Measurements from ENCODE around the gene KCTD15. TPM values are rescaled to one million over a fixed set of nuclear protein-coding genes. Genes with fewer than 3 reads are reported as not detected.

Gene KCTD15
- total and polyA plus RNA-seq, 2 of the 4 experiments (the other 2 are of a cell fraction): 16.3 to 19.6 TPM

DNA sequence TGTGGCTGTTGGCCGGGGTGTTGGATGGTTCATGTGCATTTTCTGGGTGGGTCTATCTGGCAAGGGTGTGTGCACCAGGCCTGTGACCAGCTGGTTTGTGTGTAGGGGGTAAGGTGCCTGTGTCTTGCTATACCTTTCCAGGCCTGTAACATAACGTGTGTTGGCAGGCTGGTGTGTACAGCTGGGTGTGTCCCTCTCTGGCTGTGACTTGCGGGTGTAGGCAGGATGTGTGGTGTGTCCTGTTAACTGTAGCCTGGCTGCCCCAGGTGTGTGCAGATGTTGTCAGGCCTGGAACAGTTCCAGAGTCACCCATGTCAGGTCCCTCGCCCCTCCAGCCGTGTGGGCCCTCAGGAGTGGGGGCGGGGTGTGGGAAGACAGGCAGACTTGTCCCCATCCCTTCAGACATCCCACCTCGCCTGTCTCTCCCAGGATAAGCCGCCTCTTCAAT lies 9.8 kb downstream of the KCTD15 start:
- Histone ChIP-seq H3K4me3 (ENCODE audit: insufficient read depth, low read depth, low read length) (no peak overlapping the region), H3K9me3 (ENCODE audit: control insufficient read depth, insufficient read depth, low read length) (no peaks in the 10 kb centered on the region), H2BK5ac (ENCODE audit: low read depth, low read length, poor library complexity, severe bottlenecking) (no peak overlapping the region), H2AK5ac (ENCODE audit: low read depth, low read length) (no peak overlapping the region), H4K91ac (ENCODE audit: insufficient read depth, low read depth, low read length) (no peak overlapping the region), H3K14ac (replicated peaks; ENCODE audit: low read depth, low read length) (no peak overlapping the region), H4K8ac (ENCODE audit: low read depth in 2 of 2, low read length in 2 of 2) (no peak overlapping the region), H3K18ac (ENCODE audit: low read depth, low read length) (no peak overlapping the region), H4K20me1 (ENCODE audit: insufficient read depth, low read length) (0 out of 2 replicates have a peak, but pooled peaks cover 6% of the 10 kb centered on the region), H3K9ac (ENCODE audit: low read depth, low read length) (no peak overlapping the region), H2AFZ (replicated peaks; ENCODE audit: low read length, poor library complexity) (no peak overlapping the region), H4K5ac (ENCODE audit: low read depth, low read length) (no peak overlapping the region), H3K4me1 (ENCODE audit: control insufficient read depth, insufficient read depth, low read length) (no peaks in the 10 kb centered on the region; the same call in 1 of the 2 replicates), H3K56ac (ENCODE audit: extremely low read depth, insufficient read depth, low read length) (no peak overlapping the region), H2BK120ac (ENCODE audit: low read depth, low read length) (no peak overlapping the region), H3K23ac (ENCODE audit: low read depth, low read length) (no peak overlapping the region), H2BK15ac (ENCODE audit: low read depth, low read length) (no peak overlapping the region), H3K27ac (ENCODE audit: insufficient read depth, low read length) (no peak overlapping the region), H3K4ac (ENCODE audit: low read depth, low read length) (no peak overlapping the region), H3K9me1 (ENCODE audit: insufficient read depth, low read length) (no peaks in the 10 kb centered on the region; the same call in 1 of the 2 replicates), H3K27me3 (ENCODE audit: control insufficient read depth, insufficient read depth, low read length) (no peaks in the 10 kb centered on the region), H3K4me2 (ENCODE audit: low read depth, low read length) (no peak overlapping the region), H2AK9ac (replicated peaks; ENCODE audit: low read depth, low read length, poor library complexity) (no peak overlapping the region), H3K36me3 (ENCODE audit: control insufficient read depth, insufficient read depth, low read length) (peaks cover 47% of the 10 kb centered on the region), H2BK20ac (ENCODE audit: low read depth, low read length) (no peak overlapping the region), H3K79me1 (ENCODE audit: low read depth in 1 of 2, low read length in 2 of 2) (no peaks in the 10 kb centered on the region; a peak in 1 of 4 replicates)
- 90% methylated on average over 2 of the region's 8 CpGs; no CpG with 5 or more reads in 1 of the 2 experiments for WGBS, 2 experiments (ENCODE audit: extremely low coverage in 2 of 2, insufficient read length in 1 of 2)
- dilution Hi-C loops (cut with HindIII; ENCODE audit: low sequenced_read_pairs, unreplicated experiment): no loop called here
- ATAC-seq (ENCODE audit: low read depth): no peak
- in situ Hi-C loops (cut with MboI; ENCODE audit: low sequenced_read_pairs): no loop called here
- intact Hi-C loops (cut with micrococcal nuclease): no loop called here
- DNase-seq: no peak
- CTCF ChIA-PET: no interaction called here
- TF ChIP-seq MAFK (IDR thresholded peaks at IDR 0.05; ENCODE audit: low read depth, low read length) (no peak), FOS (IDR thresholded peaks at IDR 0.05; ENCODE audit: low read depth, low read length) (no peak), RFX5 (IDR thresholded peaks at IDR 0.05; ENCODE audit: low read depth, low read length) (no peak), MXI1 (IDR thresholded peaks at IDR 0.05; ENCODE audit: borderline replicate concordance, low read depth, low read length) (no peak), CEBPB (IDR thresholded peaks at IDR 0.05; ENCODE audit: low read depth, low read length) (no peak), SMC3 (IDR thresholded peaks at IDR 0.05; ENCODE audit: low read depth, low read length) (no peak), CHD1 (IDR thresholded peaks at IDR 0.05; ENCODE audit: low read depth, low read length) (no peak), NFE2L2 (IDR thresholded peaks at IDR 0.05; ENCODE audit: low read depth, low read length) (no peak), MAZ (IDR thresholded peaks at IDR 0.05; ENCODE audit: borderline replicate concordance, low read depth, low read length) (no peak), POLR2A (IDR thresholded peaks at IDR 0.05; ENCODE audit: low read depth, low read length) (no peak), RCOR1 (IDR thresholded peaks at IDR 0.05; ENCODE audit: insufficient replicate concordance, low read length) (no peak), BHLHE40 (IDR thresholded peaks at IDR 0.05; ENCODE audit: low read depth, low read length) (no peak), RAD21 (IDR thresholded peaks at IDR 0.05; ENCODE audit: low read length) (no peak), CTCF (conservative IDR thresholded peaks at IDR 0.05; ENCODE audit: low read depth, low read length) (no peak)
- TF ChIP-seq, protein P1, sequence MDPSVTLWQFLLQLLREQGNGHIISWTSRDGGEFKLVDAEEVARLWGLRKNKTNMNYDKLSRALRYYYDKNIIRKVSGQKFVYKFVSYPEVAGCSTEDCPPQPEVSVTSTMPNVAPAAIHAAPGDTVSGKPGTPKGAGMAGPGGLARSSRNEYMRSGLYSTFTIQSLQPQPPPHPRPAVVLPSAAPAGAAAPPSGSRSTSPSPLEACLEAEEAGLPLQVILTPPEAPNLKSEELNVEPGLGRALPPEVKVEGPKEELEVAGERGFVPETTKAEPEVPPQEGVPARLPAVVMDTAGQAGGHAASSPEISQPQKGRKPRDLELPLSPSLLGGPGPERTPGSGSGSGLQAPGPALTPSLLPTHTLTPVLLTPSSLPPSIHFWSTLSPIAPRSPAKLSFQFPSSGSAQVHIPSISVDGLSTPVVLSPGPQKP (IDR thresholded peaks at IDR 0.05; ENCODE audit: borderline replicate concordance, low read depth, low read length): no peak
- TF ChIP-seq, protein P2, sequence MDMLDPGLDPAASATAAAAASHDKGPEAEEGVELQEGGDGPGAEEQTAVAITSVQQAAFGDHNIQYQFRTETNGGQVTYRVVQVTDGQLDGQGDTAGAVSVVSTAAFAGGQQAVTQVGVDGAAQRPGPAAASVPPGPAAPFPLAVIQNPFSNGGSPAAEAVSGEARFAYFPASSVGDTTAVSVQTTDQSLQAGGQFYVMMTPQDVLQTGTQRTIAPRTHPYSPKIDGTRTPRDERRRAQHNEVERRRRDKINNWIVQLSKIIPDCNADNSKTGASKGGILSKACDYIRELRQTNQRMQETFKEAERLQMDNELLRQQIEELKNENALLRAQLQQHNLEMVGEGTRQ (IDR thresholded peaks at IDR 0.05; ENCODE audit: low read depth, low read length): no peak
- BruUV-seq (replicated peaks): no TSS peak
- POLR2A ChIA-PET (ENCODE audit: unreplicated experiment): no interaction called here

All from IMR-90 (cell line).